ENCODE data around the gene NOS1AP.
"Not testable (repeated sequence)": the region's sequence is repeated elsewhere in the genome, so short reads cannot be mapped to it uniquely, and the experiment has no call there.

NOS1AP gene

DNA sequence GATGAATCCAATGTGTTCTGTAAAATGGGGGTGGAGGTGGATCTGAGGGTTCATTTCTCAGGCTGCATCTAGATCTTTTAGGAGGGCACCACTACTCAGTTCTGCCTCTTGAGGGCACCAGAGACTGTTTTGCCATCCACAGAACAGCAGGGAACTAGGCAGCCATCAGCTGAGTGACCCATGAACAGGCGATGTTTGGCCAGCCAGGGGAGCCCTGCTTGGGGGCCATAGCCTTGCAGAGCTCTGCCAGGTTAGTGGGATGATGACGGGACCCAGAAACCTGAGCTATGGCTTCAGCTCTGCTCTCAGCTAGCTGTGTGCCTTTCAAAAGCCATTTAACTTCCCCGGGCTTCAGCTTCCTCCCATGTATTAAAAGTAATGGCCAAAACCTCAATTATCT, 13.4 kb upstream of the NOS1AP start:
- no peak overlapping the region for H3K4me3 ChIP-seq (ENCODE audit: extremely low read depth, insufficient read depth, low read length, poor library complexity, severe bottlenecking)
- H3K36me3 ChIP-seq (ENCODE audit: control insufficient read depth, insufficient read depth, low read length) = no peaks in the 10 kb centered on the region
- H3K27ac ChIP-seq (ENCODE audit: low read depth, low read length, severe bottlenecking) = no peak overlapping the region
- 26 to 38% methylated on average over 3 of the region's 3 CpGs for WGBS, 2 experiments (ENCODE audit: insufficient coverage in 2 of 2)
- peaks cover 13% of the 10 kb centered on the region for H3K4me1 ChIP-seq (ENCODE audit: control insufficient read depth, insufficient read depth, low read length, poor library complexity, severe bottlenecking)
- peaks cover 2% of the 10 kb centered on the region for H3K9me3 ChIP-seq (ENCODE audit: control insufficient read depth, low read length)

DNA sequence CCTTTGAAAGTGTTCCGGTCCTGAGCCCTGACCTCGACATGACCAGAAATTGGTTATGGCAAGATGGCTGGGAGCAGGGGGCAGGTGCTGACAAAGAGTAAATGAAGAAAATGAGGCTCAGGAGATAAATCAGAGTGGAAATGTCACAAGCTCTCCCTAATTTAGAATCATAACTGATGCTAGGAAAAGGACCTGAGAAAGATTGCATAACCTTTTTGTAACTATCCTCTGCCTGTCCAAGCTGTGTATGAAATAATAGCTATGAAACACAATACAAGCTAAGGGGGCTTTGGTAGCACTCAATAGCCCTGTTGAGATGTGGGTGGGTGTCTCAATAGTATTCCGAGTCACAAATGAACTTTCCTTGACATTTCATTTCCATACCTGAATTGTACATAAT, 12.9 kb upstream of the NOS1AP start:
- Histone ChIP-seq H3K4me3 (ENCODE audit: extremely low read depth, insufficient read depth, low read length, poor library complexity, severe bottlenecking) (no peak overlapping the region), H3K4me1 (ENCODE audit: control insufficient read depth, insufficient read depth, low read length, poor library complexity, severe bottlenecking) (peaks cover 13% of the 10 kb centered on the region), H3K27ac (ENCODE audit: low read depth, low read length, severe bottlenecking) (no peak overlapping the region), H3K36me3 (ENCODE audit: control insufficient read depth, insufficient read depth, low read length) (no peaks in the 10 kb centered on the region), H3K9me3 (ENCODE audit: control insufficient read depth, low read length) (peaks cover 2% of the 10 kb centered on the region)
- WGBS, 2 experiments (ENCODE audit: insufficient coverage in 2 of 2) = 100% methylated on average over 1 to 2 of the region's 3 CpGs

DNA sequence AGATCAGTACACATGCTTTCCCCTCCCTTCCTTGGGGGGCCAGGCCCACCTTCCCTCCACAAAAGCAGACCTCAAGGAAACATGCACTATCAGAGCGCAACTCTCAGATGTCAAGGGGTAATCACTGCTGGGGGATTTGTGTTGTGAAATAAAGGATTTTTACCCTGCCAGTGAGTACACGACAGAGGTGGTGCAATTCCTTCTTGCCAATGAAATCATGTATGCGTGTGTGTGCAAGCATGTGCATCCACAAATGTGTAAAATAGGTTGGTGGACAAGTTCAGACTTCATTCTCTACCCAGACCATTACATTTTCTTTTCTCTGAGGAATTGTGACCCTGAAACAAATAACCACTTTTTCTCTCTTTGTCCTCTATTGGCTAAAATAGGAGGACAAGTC, 9.8 kb upstream of the NOS1AP start:
- 100% methylated on average over 1 to 2 of the region's 3 CpGs for WGBS, 2 experiments (ENCODE audit: insufficient coverage in 2 of 2)
- no peak overlapping the region for H3K4me3 ChIP-seq (ENCODE audit: extremely low read depth, insufficient read depth, low read length, poor library complexity, severe bottlenecking)
- no peak overlapping the region for H3K27ac ChIP-seq (ENCODE audit: low read depth, low read length, severe bottlenecking)
- H3K9me3 ChIP-seq (ENCODE audit: control insufficient read depth, low read length) = no peaks in the 10 kb centered on the region
- H3K36me3 ChIP-seq (ENCODE audit: control insufficient read depth, insufficient read depth, low read length) = no peaks in the 10 kb centered on the region
- H3K4me1 ChIP-seq (ENCODE audit: control insufficient read depth, insufficient read depth, low read length, poor library complexity, severe bottlenecking) = peaks cover 16% of the 10 kb centered on the region

DNA sequence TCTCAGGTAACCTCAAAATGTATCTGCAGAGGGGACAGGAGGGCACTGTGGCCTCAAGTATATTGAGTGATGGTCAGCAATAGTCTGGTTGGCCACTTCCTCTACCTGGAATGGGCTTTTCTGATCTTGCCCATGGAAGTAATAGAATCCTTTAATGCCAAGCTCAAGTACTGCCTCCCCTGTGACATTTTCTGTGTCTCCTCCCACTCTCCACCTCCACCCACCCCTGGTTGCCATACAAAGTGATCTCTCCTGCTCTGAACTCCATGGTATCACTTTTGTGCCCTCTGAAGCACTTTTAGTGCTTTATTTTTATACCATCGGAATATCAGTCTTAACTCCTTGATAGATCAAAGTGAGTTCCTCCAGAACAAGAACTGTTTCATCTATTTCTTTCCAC, 9.2 kb upstream of the NOS1AP start:
- peaks cover 11% of the 10 kb centered on the region for H3K4me1 ChIP-seq (ENCODE audit: control insufficient read depth, insufficient read depth, low read length, poor library complexity, severe bottlenecking)
- no peaks in the 10 kb centered on the region for H3K9me3 ChIP-seq (ENCODE audit: control insufficient read depth, low read length)
- no peak overlapping the region for H3K27ac ChIP-seq (ENCODE audit: low read depth, low read length, severe bottlenecking)
- WGBS, 2 experiments (ENCODE audit: insufficient coverage in 2 of 2) = 91 to 100% methylated on average over 1 of the region's 1 CpG
- H3K4me3 ChIP-seq (ENCODE audit: extremely low read depth, insufficient read depth, low read length, poor library complexity, severe bottlenecking) = no peak overlapping the region
- H3K36me3 ChIP-seq (ENCODE audit: control insufficient read depth, insufficient read depth, low read length) = no peaks in the 10 kb centered on the region

DNA sequence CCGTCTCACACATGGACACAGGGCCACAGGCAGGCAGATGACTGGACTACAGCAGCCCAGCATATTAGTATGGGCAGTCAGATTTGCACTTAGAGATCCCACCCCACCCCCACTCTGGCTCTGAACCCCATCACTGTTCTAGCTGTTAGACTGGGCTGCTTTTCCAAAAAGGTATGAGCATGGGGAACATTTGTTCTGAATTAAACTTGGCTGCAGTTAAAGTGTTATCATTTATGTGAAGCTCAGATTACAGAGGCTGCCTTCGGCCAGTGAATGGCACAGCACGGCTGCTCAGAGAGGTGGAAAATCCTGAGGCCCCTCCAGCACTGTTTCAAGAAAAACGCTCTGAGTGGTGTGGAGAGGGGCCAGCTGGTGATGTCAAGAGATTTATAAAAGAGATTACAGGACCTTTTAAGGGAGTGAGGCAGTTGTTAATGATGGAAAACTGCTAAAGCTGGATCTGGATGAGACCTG, 6.9 kb upstream of the NOS1AP start:
- Histone ChIP-seq H3K27ac (ENCODE audit: low read depth, low read length, severe bottlenecking) (no peak overlapping the region), H3K4me1 (ENCODE audit: control insufficient read depth, insufficient read depth, low read length, poor library complexity, severe bottlenecking) (peaks cover 6% of the 10 kb centered on the region), H3K4me3 (ENCODE audit: extremely low read depth, insufficient read depth, low read length, poor library complexity, severe bottlenecking) (no peak overlapping the region), H3K36me3 (ENCODE audit: control insufficient read depth, insufficient read depth, low read length) (no peaks in the 10 kb centered on the region), H3K9me3 (ENCODE audit: control insufficient read depth, low read length) (no peaks in the 10 kb centered on the region)
- 60 to 77% methylated on average over 3 to 4 of the region's 4 CpGs for WGBS, 2 experiments (ENCODE audit: insufficient coverage in 2 of 2)

DNA sequence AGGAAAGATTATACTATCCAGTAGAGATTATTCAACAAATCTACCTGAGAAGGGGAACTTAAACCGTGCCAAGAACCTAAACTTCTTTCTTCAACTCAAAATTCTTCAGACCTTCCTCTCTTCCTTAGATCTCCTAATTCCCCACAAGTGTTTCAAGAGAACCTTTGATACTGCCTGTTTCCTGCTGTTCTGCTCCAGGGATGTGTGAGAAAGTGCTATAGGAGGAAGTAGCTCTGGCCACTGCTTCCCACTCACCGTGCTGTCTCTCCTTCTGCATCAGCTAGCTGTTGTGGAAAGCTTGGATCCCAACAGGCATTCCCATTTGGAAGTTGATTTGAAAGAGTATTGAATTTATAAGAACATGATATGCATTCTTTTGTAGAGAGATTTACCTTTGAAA, 4.5 kb upstream of the NOS1AP start:
- H3K27ac ChIP-seq (ENCODE audit: low read depth, low read length, severe bottlenecking) = no peak overlapping the region
- 53 to 71% methylated on average over 1 to 2 of the region's 2 CpGs for WGBS, 2 experiments (ENCODE audit: insufficient coverage in 2 of 2)
- H3K4me1 ChIP-seq (ENCODE audit: control insufficient read depth, insufficient read depth, low read length, poor library complexity, severe bottlenecking) = peaks cover 6% of the 10 kb centered on the region
- no peaks in the 10 kb centered on the region for H3K36me3 ChIP-seq (ENCODE audit: control insufficient read depth, insufficient read depth, low read length)
- no peaks in the 10 kb centered on the region for H3K9me3 ChIP-seq (ENCODE audit: control insufficient read depth, low read length)
- H3K4me3 ChIP-seq (ENCODE audit: extremely low read depth, insufficient read depth, low read length, poor library complexity, severe bottlenecking) = no peak overlapping the region

DNA sequence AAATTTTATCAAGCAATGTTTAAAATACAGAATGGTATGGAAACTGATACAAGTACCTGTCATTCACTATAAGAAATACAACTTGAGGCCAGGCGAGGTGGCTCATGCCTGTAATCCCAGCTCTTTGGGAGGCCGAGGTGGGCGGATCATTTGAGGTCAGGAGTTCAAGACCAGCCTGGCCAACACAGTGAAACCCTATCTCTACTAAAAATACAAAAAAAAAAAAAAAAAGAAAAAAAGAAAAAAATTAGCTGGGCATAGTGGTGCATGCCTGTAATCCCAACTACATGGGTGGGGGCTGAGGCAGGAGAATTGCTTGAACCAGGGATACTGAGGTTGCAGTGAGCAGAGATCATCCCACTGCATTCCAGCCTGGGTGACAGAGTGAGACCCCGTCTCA, 2.7 kb upstream of the NOS1AP start:
- WGBS, 2 experiments (ENCODE audit: insufficient coverage in 2 of 2) = 100% methylated on average over 1 of the region's 4 CpGs; no CpG with 5 or more reads in 1 of the 2 experiments
- not testable (repeated sequence) for H3K27ac ChIP-seq (ENCODE audit: low read depth, low read length, severe bottlenecking)

DNA sequence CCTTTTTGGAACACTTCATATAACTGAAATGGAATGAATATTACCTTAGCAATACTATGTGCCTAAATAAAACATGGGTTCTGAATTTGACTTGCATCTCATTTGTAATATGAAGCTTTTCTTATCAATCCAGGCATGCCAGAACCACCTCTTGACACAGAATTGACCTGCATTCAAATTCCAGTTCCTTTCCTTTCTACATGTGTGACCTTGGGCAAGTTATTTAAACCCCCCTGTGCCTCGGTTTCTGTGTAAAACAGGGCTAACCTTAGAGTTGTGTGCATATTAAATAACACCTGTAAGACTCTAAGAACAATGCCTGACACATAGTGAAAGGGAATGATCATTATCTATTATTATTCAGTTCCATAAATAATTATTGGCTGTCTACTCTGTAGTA, 2.0 kb upstream of the NOS1AP start:
- WGBS, 2 experiments (ENCODE audit: insufficient coverage in 2 of 2) = no CpG with 5 or more reads among the region's 1 CpG
- no peak overlapping the region for H3K4me3 ChIP-seq (ENCODE audit: extremely low read depth, insufficient read depth, low read length, poor library complexity, severe bottlenecking)
- no peak overlapping the region for H3K27ac ChIP-seq (ENCODE audit: low read depth, low read length, severe bottlenecking)

More for the DNA sequence above, 2.7 kb upstream of the NOS1AP start:
- H3K9me3 ChIP-seq (ENCODE audit: control insufficient read depth, low read length); H3K36me3 ChIP-seq (ENCODE audit: control insufficient read depth, insufficient read depth, low read length); H3K4me3 ChIP-seq (ENCODE audit: extremely low read depth, insufficient read depth, low read length, poor library complexity, severe bottlenecking): not testable (repeated sequence)
- H3K4me1 ChIP-seq (ENCODE audit: control insufficient read depth, insufficient read depth, low read length, poor library complexity, severe bottlenecking) = peaks cover 13% of the 10 kb centered on the region

DNA sequence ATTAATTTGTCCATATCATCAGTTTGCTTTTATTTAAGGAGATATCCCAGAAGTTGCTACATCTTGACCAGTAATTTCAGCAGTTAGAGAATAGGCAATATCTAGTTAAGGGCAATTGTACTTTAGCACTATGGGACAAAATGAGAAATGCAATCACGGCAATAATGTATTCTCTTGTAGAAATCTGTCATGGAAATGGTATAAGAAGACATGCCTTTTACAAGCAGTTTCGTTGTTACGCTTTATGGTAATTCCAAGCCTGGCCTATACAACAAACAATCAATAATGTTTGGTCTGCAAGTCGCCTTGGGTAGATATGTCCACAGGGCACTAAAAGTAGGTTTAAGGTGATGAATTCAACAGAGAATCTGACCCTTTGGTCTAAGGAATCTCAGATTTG, 1.2 kb upstream of the NOS1AP start:
- Histone ChIP-seq H3K4me1 (ENCODE audit: control insufficient read depth, insufficient read depth, low read length, poor library complexity, severe bottlenecking) (peaks cover 8% of the 10 kb centered on the region), H3K27ac (ENCODE audit: low read depth, low read length, severe bottlenecking) (no peak overlapping the region), H3K36me3 (ENCODE audit: control insufficient read depth, insufficient read depth, low read length) (no peaks in the 10 kb centered on the region), H3K9me3 (ENCODE audit: control insufficient read depth, low read length) (no peaks in the 10 kb centered on the region), H3K4me3 (ENCODE audit: extremely low read depth, insufficient read depth, low read length, poor library complexity, severe bottlenecking) (no peak overlapping the region)
- WGBS, 2 experiments (ENCODE audit: insufficient coverage in 2 of 2) = 83 to 100% methylated on average over 1 of the region's 4 CpGs

More for the DNA sequence above, 2.0 kb upstream of the NOS1AP start:
- H3K36me3 ChIP-seq (ENCODE audit: control insufficient read depth, insufficient read depth, low read length) = no peaks in the 10 kb centered on the region
- H3K4me1 ChIP-seq (ENCODE audit: control insufficient read depth, insufficient read depth, low read length, poor library complexity, severe bottlenecking) = peaks cover 13% of the 10 kb centered on the region
- H3K9me3 ChIP-seq (ENCODE audit: control insufficient read depth, low read length) = no peaks in the 10 kb centered on the region

DNA sequence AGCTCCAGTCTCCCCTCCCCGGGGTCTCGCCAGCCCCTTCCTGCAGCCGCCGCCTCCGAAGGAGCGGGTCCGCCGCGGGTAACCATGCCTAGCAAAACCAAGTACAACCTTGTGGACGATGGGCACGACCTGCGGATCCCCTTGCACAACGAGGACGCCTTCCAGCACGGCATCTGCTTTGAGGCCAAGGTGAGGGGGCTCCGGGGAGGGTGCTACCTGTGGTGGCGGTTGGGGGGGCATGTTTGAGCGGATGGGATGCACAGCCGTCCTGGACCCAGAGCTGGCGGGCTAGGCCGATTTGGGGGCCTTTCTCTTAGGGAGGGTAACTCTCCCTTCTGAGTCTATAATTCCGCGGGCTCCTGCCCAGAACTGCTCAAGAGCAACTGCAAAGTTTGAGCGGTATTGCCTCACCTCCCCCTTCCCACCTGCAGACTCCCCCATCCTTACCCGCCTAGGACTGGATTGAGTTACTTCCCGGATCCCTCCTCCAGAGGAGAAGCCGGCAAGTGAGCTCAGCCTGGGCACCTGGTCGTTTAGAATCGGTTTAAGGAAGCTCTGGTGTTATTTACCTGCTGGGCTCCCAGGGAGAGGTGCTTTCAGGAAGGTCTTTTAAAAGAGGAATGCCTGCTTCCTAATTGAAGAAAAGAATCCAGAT, 730 bp downstream of the NOS1AP start:
- Histone ChIP-seq H3K4me1 (ENCODE audit: control insufficient read depth, insufficient read depth, low read length, poor library complexity, severe bottlenecking) (peaks cover 8% of the 10 kb centered on the region), H3K27ac (ENCODE audit: low read depth, low read length, severe bottlenecking) (no peak overlapping the region), H3K4me3 (ENCODE audit: extremely low read depth, insufficient read depth, low read length, poor library complexity, severe bottlenecking) (peak overlapping the region; percentile 62), H3K9me3 (ENCODE audit: control insufficient read depth, low read length) (peaks cover 7% of the 10 kb centered on the region), H3K36me3 (ENCODE audit: control insufficient read depth, insufficient read depth, low read length) (peaks cover 11% of the 10 kb centered on the region)
- WGBS, 2 experiments (ENCODE audit: insufficient coverage in 2 of 2) = 0 to 1% methylated on average over 17 to 25 of the region's 29 CpGs

DNA sequence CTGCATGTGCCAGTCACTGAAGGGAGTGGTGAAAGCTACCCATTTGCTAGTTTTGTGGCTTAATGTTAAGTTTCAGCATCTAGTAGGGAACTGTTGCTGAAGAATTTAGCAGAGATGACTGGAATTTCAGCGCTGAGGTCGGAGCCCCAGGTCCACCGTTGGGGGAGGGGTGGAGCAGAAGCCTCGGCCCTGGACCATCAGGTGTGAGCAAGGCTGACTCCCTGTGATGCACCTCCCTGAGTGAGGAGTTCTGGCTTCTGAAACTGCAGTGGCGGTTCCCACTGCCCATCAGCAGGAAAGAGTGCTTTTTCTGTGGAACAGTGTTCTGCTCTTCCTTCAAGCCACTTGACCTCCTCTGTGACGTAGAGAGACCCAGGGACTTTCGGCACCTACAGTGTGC, 1.3 kb downstream of the NOS1AP start:
- H3K9me3 ChIP-seq (ENCODE audit: control insufficient read depth, low read length) = peaks cover 7% of the 10 kb centered on the region
- no peak overlapping the region for H3K27ac ChIP-seq (ENCODE audit: low read depth, low read length, severe bottlenecking)
- H3K4me3 ChIP-seq (ENCODE audit: extremely low read depth, insufficient read depth, low read length, poor library complexity, severe bottlenecking) = peak overlapping the region; percentile 62
- peaks cover 14% of the 10 kb centered on the region for H3K36me3 ChIP-seq (ENCODE audit: control insufficient read depth, insufficient read depth, low read length)
- peaks cover 8% of the 10 kb centered on the region for H3K4me1 ChIP-seq (ENCODE audit: control insufficient read depth, insufficient read depth, low read length, poor library complexity, severe bottlenecking)
- 8 to 19% methylated on average over 6 to 7 of the region's 7 CpGs for WGBS, 2 experiments (ENCODE audit: insufficient coverage in 2 of 2)
